Thoracic aorta (tissue), 2 donors: ENCODE measurements around the gene KDM6A. TPM values are rescaled to one million over a fixed set of nuclear protein-coding genes. Genes with fewer than 3 reads are reported as not detected.

Experiments
- ATAC-seq: fragments of 150-250 bp; one replicate; pipeline ENCODE4 v1.8.0; 2017; ENCODE audit warnings: low read depth; ENCODE audit not compliant: insufficient number of reproducible peaks, low FRiP score
- DNase-seq: peaks from one replicate; pipeline ENCODE4 v3.0.0-alpha.2; 2020; ENCODE audit warnings: low spot score
- H3K27ac ChIP-seq, 2 donors: fragments of 200-600 bp; sonication (generic); 1 replicate in 1 of 2; 2 replicates in 1 of 2; pipeline ENCODE4 v1.5.1; 2016; ENCODE audit warnings: mild to moderate bottlenecking in 2 of 2, moderate library complexity in 2 of 2
- H3K27me3 ChIP-seq: fragments of 200-600 bp; sonication (generic); replicated peaks from 2 replicates; pipeline ENCODE4 v1.6.0; 2016; ENCODE audit warnings: mild to moderate bottlenecking; ENCODE audit not compliant: insufficient read depth
- H3K36me3 ChIP-seq: fragments of 200-600 bp; sonication (generic); one replicate; pipeline ENCODE4 v1.5.1; 2016
- H3K4me1 ChIP-seq, 2 donors: fragments of 200-600 bp; sonication (generic); 1 replicate in 1 of 2; 2 replicates in 1 of 2; pipeline versions ENCODE4 v1.5.1 to v1.6.0; 2016; ENCODE audit warnings: low read depth in 2 of 2, mild to moderate bottlenecking in 1 of 2; ENCODE audit not compliant: control insufficient read depth in 1 of 2
- H3K4me3 ChIP-seq: fragments of 200-600 bp; sonication (generic); 2 replicates; pipeline ENCODE4 v1.5.1; 2016; ENCODE audit warnings: mild to moderate bottlenecking
- H3K9me3 ChIP-seq: fragments of 200-600 bp; sonication (generic); 2 replicates; pipeline ENCODE4 v1.5.1; 2016
- total RNA-seq, 2 donors: library from RNA; depleted of rRNA; stranded (reverse); fragments of >200 nt; gene quantifications; one replicate each; pipeline versions ENCODE4 v1.1.0 to v1.2.3, GENCODE V29; 2016
- TF ChIP-seq, protein P1 (sequence below): fragments of 200-600 bp; sonication (generic); IDR thresholded peaks from one replicate; pipeline ENCODE4 v1.5.1; 2019; ENCODE audit warnings: antibody characterized with exemption

The KDM6A gene
- total RNA-seq, 2 donors from 2014 or later, result 18.3 to 26.9 TPM

DNA sequence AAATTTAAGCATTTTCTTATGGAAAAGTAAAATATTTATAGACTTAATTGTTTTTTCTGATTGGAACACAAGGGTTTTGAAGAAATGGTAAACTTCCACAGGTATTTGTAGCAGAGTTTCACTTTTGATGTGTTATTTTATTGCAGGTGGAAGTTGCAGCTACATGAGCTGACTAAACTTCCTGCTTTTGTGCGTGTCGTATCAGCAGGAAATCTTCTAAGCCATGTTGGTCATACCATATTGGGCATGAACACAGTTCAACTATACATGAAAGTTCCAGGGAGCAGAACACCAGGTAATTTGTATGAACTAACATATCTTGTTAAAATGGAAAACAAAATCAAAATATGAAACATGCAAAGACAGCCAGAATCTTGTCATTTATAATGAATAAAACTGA lies 210.3 kb downstream of the KDM6A start:
- DNase-seq (no peak), ATAC-seq (no peak)
- Histone ChIP-seq H3K27ac (no peak overlapping the region), H3K36me3 (no peaks in the 10 kb centered on the region), H3K4me3 (no peak overlapping the region), H3K4me1 (no peaks in the 10 kb centered on the region), H3K9me3 (no peaks in the 10 kb centered on the region), H3K27me3 (no peaks in the 10 kb centered on the region)
- TF ChIP-seq, protein P1, sequence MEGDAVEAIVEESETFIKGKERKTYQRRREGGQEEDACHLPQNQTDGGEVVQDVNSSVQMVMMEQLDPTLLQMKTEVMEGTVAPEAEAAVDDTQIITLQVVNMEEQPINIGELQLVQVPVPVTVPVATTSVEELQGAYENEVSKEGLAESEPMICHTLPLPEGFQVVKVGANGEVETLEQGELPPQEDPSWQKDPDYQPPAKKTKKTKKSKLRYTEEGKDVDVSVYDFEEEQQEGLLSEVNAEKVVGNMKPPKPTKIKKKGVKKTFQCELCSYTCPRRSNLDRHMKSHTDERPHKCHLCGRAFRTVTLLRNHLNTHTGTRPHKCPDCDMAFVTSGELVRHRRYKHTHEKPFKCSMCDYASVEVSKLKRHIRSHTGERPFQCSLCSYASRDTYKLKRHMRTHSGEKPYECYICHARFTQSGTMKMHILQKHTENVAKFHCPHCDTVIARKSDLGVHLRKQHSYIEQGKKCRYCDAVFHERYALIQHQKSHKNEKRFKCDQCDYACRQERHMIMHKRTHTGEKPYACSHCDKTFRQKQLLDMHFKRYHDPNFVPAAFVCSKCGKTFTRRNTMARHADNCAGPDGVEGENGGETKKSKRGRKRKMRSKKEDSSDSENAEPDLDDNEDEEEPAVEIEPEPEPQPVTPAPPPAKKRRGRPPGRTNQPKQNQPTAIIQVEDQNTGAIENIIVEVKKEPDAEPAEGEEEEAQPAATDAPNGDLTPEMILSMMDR, result no peak

DNA sequence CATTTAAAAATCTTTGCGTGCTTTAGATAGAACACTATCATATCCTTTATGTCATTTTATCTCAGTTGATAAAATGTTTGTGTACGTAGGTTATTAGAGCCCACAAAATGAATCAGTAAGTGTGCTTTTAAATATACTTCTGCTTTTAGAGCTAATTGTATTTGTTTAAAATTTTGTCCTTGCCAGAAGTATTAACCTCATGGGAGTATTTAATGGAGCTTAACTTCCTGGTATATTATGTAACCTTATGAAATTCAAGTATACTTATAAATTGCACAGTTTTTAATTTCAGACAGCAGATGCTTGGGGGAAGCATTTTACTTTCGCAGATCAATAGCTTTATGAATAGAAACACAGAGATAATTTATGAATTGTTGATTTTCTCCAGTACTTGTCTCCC lies 237.5 kb downstream of the KDM6A start:
- no peaks in the 10 kb centered on the region for H3K27me3 ChIP-seq
- ATAC-seq (no peak), DNase-seq (no peak)
- no peak overlapping the region for H3K4me3 ChIP-seq
- no peak overlapping the region for H3K27ac ChIP-seq
- no peaks in the 10 kb centered on the region for H3K36me3 ChIP-seq
- no peaks in the 10 kb centered on the region for H3K4me1 ChIP-seq
- TF ChIP-seq, protein P1, result no peak
- H3K9me3 ChIP-seq, result no peaks in the 10 kb centered on the region

DNA sequence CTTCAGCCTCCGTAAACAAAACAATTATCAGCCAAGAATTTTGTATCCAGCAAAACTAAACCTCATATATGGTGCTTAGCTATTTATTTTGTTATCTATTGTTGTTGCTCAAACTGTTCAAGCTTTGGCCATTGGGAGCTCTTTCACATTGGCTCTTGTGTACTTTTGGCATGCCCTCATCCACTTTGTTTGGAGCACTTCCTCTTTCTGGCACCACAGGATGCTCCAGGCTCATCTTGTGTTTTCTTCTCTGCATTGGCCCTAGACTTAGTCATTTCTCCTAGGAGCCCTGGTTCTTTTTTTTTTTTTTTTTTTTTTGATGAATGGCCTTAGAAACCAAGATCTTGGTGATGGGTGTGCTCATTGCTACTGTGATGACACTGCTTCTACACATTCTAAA lies 253.2 kb downstream of the KDM6A start:
- TF ChIP-seq, protein P1, result no peak
- DNase-seq (no peak), ATAC-seq (no peak)
- no peak overlapping the region for H3K27ac ChIP-seq
- no peaks in the 10 kb centered on the region for H3K4me1 ChIP-seq
- no peaks in the 10 kb centered on the region for H3K9me3 ChIP-seq
- no peak overlapping the region for H3K4me3 ChIP-seq
- H3K27me3 ChIP-seq, result no peaks in the 10 kb centered on the region
- no peaks in the 10 kb centered on the region for H3K36me3 ChIP-seq

DNA sequence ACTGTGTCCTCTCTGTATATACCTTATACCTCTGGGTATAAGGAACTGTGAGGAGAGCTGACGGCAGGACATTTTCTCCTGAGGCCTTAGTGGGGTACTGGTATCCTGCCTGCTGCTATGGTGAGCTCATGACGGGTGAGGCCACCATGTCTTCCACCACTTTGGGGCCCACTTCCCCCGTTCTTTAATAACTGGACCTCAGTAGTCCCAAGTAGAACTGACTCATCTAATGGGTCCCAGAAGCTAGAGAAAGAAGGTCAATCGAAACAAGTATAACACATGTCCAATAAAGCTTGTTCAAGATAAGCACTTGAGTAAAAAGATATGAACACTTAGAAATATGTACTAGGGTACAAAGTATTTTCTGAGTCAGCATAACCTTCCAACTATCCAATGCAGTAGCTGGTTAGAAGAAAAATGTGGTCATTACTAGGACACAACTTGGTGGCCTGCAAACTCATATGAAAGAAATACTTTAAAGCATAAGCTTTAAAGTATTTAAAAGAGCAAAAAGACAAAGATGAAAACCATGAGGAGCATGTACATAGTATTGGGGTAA lies 256.0 kb downstream of the KDM6A start:
- H3K9me3 ChIP-seq, result no peaks in the 10 kb centered on the region
- DNase-seq (no peak), ATAC-seq (no peak)
- no peak overlapping the region for H3K27ac ChIP-seq
- TF ChIP-seq, protein P1, result no peak
- H3K4me1 ChIP-seq, result no peaks in the 10 kb centered on the region
- no peak overlapping the region for H3K4me3 ChIP-seq
- H3K27me3 ChIP-seq, result no peaks in the 10 kb centered on the region
- H3K36me3 ChIP-seq, result no peaks in the 10 kb centered on the region

DNA sequence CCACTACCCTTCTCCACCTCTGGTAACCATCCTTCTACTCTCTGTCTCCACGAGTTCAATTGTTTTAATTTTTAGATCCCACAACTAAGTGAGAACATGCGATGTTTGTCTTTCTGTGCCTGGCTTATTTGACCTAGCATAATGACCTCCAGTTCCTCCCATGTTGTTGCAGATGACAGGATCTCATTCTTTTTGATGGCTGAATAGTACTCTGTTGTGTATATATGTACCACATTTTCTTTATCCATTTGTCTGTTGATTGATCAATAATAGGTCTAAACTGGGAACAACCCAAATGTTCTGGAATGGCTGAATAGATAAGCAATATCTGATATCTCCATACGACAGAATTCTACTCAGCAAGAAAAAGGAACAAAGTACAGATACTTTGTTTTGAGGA lies 260.5 kb downstream of the KDM6A start:
- ATAC-seq (no peak), DNase-seq (no peak)
- Histone ChIP-seq H3K9me3 (no peaks in the 10 kb centered on the region), H3K4me1 (no peaks in the 10 kb centered on the region), H3K27me3 (no peaks in the 10 kb centered on the region), H3K36me3 (no peaks in the 10 kb centered on the region), H3K4me3 (no peak overlapping the region), H3K27ac (no peak overlapping the region)
- TF ChIP-seq, protein P1, result no peak
